ENCODE data around the gene PSME3IP1.

DNA sequence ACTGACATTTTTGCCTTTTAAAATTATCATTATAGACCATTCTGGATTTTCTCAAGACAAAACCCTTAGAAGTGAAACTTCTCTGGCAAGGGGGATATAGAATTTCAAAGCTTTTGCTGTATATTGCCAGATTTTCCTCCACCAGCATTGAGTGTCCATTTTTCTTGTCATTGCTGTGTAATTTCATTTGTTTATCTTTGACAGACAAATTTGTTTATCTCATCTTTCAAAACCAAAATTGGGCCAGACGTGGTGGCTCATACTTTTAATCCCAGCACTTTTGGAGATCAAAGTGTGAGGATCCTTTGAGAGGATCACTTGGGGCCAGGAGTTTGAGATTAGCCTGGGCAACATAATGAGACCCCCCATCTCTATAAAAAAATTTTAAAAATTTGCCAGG is 43.2 kb upstream of the PSME3IP1 start:
- TF ChIP-seq POLR2AphosphoS5 (IDR thresholded peaks at IDR 0.05; ENCODE audit: low read depth, low read length) (no peak), POLR2A (IDR thresholded peaks at IDR 0.05; ENCODE audit: low read depth, low read length) (no peak)

All from GM12892 (cell line).